ENCODE data around the gene CYP2J2. TPM values are rescaled to one million over a fixed set of nuclear protein-coding genes. Genes with fewer than 3 reads are reported as not detected.
A peak's percentile ranks its signal among the peaks of the same experiment; 100 is the strongest.
"Not testable (repeated sequence)": the region's sequence is repeated elsewhere in the genome, so short reads cannot be mapped to it uniquely, and the experiment has no call there.

The CYP2J2 gene
- total and polyA plus RNA-seq, 2 donors from 2014 or later = 1.0 to 4.6 TPM

DNA sequence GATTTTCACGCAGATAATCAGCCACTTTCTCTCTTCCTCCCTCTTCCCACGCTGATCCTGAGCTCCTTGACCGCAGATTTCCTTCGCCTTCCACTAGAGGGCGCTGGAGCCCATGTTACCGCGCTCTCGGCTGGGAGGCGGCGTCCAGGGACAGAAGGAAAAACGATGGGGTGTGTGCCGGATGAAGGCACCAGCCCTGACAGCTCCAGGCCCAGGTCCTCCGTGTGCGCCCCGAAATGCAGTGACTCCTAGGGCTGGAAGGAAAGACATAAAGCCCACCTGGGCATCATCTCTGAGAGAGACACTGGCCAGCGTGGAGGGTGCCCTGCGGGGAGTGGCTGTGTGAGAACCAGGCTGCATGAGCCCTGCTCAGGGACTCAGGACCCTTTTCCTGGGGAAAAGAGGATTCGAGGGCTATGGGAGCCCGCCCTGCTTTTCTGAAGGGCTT lies 44.9 kb upstream of the CYP2J2 start:
- no peak overlapping the region for H3K9ac ChIP-seq (ENCODE audit: low read length in 3 of 3)
- no peaks in the 10 kb centered on the region for H3K4me1 ChIP-seq (ENCODE audit: control insufficient read depth in 2 of 3, insufficient read depth in 2 of 3, low read depth in 1 of 3, low read length in 3 of 3)
- FAIRE-seq = no peak
- no peaks in the 10 kb centered on the region for H3K36me3 ChIP-seq (ENCODE audit: control insufficient read depth in 2 of 3, insufficient read depth in 3 of 3, low read length in 3 of 3)
- no peaks in the 10 kb centered on the region for H3K27me3 ChIP-seq (ENCODE audit: control insufficient read depth, insufficient read depth, low read length)
- DNase-seq = peak; percentile 75 to 88 (median 78)
- no peak overlapping the region for H3K4me3 ChIP-seq (ENCODE audit: low read length in 3 of 3)
- intact Hi-C loops (cut with DNase I) = no loop called here
- no peak overlapping the region for H3K27ac ChIP-seq (ENCODE audit: low read depth in 2 of 2, low read length in 2 of 2)
- TF ChIP-seq, protein P1, sequence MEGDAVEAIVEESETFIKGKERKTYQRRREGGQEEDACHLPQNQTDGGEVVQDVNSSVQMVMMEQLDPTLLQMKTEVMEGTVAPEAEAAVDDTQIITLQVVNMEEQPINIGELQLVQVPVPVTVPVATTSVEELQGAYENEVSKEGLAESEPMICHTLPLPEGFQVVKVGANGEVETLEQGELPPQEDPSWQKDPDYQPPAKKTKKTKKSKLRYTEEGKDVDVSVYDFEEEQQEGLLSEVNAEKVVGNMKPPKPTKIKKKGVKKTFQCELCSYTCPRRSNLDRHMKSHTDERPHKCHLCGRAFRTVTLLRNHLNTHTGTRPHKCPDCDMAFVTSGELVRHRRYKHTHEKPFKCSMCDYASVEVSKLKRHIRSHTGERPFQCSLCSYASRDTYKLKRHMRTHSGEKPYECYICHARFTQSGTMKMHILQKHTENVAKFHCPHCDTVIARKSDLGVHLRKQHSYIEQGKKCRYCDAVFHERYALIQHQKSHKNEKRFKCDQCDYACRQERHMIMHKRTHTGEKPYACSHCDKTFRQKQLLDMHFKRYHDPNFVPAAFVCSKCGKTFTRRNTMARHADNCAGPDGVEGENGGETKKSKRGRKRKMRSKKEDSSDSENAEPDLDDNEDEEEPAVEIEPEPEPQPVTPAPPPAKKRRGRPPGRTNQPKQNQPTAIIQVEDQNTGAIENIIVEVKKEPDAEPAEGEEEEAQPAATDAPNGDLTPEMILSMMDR (IDR thresholded peaks at IDR 0.05; ENCODE audit: borderline replicate concordance, extremely low read depth, insufficient read depth) = peak; percentile 85
- H3K9me3 ChIP-seq (ENCODE audit: control insufficient read depth in 2 of 3, insufficient read depth in 1 of 3, low read length in 3 of 3) = no peaks in the 10 kb centered on the region

DNA sequence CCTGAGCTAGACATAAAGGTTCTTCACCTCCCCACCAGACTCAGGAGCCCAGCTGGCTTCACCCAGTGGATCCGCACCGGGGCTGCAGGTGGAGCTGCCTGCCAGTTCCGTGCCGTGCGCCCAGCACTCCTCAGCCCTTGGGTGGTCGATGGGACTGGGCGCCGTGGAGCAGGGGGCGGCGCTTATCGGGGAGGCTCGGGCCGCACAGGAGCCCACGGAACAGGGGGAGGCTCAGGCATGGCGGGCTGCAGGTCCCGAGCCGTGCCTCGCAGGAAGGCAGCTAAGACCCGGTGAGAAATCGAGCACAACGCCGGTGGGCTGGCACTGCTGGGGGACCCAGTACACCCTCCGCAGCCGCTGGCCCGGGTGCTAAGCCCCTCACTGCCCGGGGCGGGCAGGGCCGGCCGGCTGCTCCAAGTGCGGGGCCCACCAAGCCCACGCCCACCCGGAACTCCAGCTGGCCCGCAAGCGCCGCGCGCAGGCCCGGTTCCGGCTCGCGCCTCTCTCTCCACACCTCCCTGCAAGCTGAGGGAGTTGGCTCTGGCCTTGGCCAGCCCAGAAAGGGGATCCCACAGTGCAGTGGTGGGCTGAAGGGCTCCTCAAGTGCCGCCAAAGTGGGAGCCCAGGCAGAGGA lies 43.1 kb upstream of the CYP2J2 start:
- H3K9ac ChIP-seq (ENCODE audit: low read length in 3 of 3); FAIRE-seq; H3K27ac ChIP-seq (ENCODE audit: low read depth in 2 of 2, low read length in 2 of 2); H3K9me3 ChIP-seq (ENCODE audit: control insufficient read depth in 2 of 3, insufficient read depth in 1 of 3, low read length in 3 of 3); DNase-seq; H3K27me3 ChIP-seq (ENCODE audit: control insufficient read depth, insufficient read depth, low read length); intact Hi-C loops (cut with DNase I); H3K4me3 ChIP-seq (ENCODE audit: low read length in 3 of 3); H3K4me1 ChIP-seq (ENCODE audit: control insufficient read depth in 2 of 3, insufficient read depth in 2 of 3, low read depth in 1 of 3, low read length in 3 of 3); H3K36me3 ChIP-seq (ENCODE audit: control insufficient read depth in 2 of 3, insufficient read depth in 3 of 3, low read length in 3 of 3): not testable (repeated sequence)

DNA sequence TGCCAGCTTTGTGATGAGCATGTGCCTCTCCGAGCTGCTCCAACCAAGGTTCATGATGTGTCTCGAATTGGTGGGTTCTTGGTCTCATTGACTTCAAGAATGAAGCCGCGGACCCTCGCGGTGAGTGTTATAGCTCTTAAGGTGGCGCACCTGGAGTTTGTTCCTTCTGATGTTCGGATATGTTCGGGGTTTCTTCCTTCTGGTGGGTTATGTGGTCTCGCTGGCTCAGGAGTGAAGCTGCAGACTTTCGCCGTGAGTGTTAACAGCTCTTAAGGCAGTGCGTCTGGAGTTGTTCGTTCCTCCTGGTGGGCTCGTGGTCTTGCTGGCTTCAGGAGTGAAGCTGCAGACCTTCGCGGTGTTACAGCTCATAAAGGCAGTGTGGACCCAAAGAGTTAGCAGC lies 42.2 kb upstream of the CYP2J2 start:
- FAIRE-seq = not testable (repeated sequence)

DNA sequence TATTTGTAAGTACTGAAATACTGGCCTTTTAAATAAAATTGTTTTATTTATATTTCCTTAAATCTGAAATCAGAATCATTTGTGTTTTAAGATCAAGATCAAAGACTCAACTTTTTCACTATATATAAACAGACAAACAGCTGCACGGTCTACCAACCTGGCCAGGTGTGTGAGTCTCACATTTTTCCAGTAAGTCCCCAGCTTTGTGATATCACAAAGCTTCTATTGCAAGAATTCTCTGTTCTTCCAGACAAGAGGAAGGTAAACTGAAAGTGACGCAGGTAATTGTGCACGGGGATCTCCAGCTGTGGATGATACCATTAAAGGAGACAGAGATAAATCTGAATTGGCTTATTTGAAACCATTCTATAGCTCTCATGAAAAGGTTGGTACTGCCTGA lies 41.2 kb upstream of the CYP2J2 start:
- Histone ChIP-seq H3K9me3 (ENCODE audit: control insufficient read depth in 2 of 3, insufficient read depth in 1 of 3, low read length in 3 of 3) (no peaks in the 10 kb centered on the region), H3K4me3 (ENCODE audit: low read length in 3 of 3) (no peak overlapping the region), H3K27me3 (ENCODE audit: control insufficient read depth, insufficient read depth, low read length) (no peaks in the 10 kb centered on the region), H3K27ac (ENCODE audit: low read depth in 2 of 2, low read length in 2 of 2) (no peak overlapping the region), H3K9ac (ENCODE audit: low read length in 3 of 3) (no peak overlapping the region), H3K4me1 (ENCODE audit: control insufficient read depth in 2 of 3, insufficient read depth in 2 of 3, low read depth in 1 of 3, low read length in 3 of 3) (no peaks in the 10 kb centered on the region), H3K36me3 (ENCODE audit: control insufficient read depth in 2 of 3, insufficient read depth in 3 of 3, low read length in 3 of 3) (no peaks in the 10 kb centered on the region)
- FAIRE-seq (no peak), DNase-seq (no peak)
- intact Hi-C loops (cut with DNase I) = no loop called here
- TF ChIP-seq, protein P1 (IDR thresholded peaks at IDR 0.05; ENCODE audit: borderline replicate concordance, extremely low read depth, insufficient read depth) = no peak

More for the DNA sequence above, 42.2 kb upstream of the CYP2J2 start:
- H3K9ac ChIP-seq (ENCODE audit: low read length in 3 of 3); H3K4me1 ChIP-seq (ENCODE audit: control insufficient read depth in 2 of 3, insufficient read depth in 2 of 3, low read depth in 1 of 3, low read length in 3 of 3); H3K9me3 ChIP-seq (ENCODE audit: control insufficient read depth in 2 of 3, insufficient read depth in 1 of 3, low read length in 3 of 3); H3K27ac ChIP-seq (ENCODE audit: low read depth in 2 of 2, low read length in 2 of 2); H3K36me3 ChIP-seq (ENCODE audit: control insufficient read depth in 2 of 3, insufficient read depth in 3 of 3, low read length in 3 of 3); intact Hi-C loops (cut with DNase I); H3K4me3 ChIP-seq (ENCODE audit: low read length in 3 of 3); H3K27me3 ChIP-seq (ENCODE audit: control insufficient read depth, insufficient read depth, low read length); DNase-seq: not testable (repeated sequence)

All from kidney (tissue), 14 donors.